Type B pancreatic cell (in vitro differentiated cells): ENCODE data around the gene SMAD6. TPM values are rescaled to one million over a fixed set of nuclear protein-coding genes. Genes with fewer than 3 reads are reported as not detected.

Experiments used
- DNase-seq: peaks from one replicate; pipeline ENCODE4 v3.0.0; 2021; ENCODE audit warnings: mixed read lengths; ENCODE audit not compliant: unreplicated experiment; ENCODE audit errors: extremely low spot score
- H3K27ac Mint-ChIP-seq: 2 replicates; pipeline ENCODE4 v1.8.0; 2021; ENCODE audit warnings: mild to moderate bottlenecking, mixed read lengths
- H3K27me3 Mint-ChIP-seq: 2 replicates; pipeline ENCODE4 v1.8.0; 2021; ENCODE audit warnings: mixed read lengths
- H3K36me3 Mint-ChIP-seq: 2 replicates; pipeline ENCODE4 v1.8.0; 2021; ENCODE audit warnings: mixed read lengths
- H3K4me1 Mint-ChIP-seq: one replicate; pipeline ENCODE4 v1.8.0; 2021; ENCODE audit warnings: mixed read lengths; ENCODE audit not compliant: unreplicated experiment
- H3K4me3 Mint-ChIP-seq: 2 replicates; pipeline ENCODE4 v1.8.0; 2021; ENCODE audit warnings: mild to moderate bottlenecking, mixed read lengths
- H3K9me3 Mint-ChIP-seq: 2 replicates; pipeline ENCODE4 v1.8.0; 2021; ENCODE audit warnings: mixed read lengths
- total RNA-seq: library from RNA; stranded (reverse); gene quantifications from 2 replicates; pipeline ENCODE4 v1.2.1, GENCODE V29; 2021; ENCODE audit warnings: low replicate concordance
- TF ChIP-seq, protein P1 (sequence below): fragments of 200-600 bp; sonication (generic); conservative IDR thresholded peaks from 2 replicates; pipeline ENCODE4 v1.5.0; 2021; ENCODE audit warnings: antibody characterized with exemption, mild to moderate bottlenecking

Gene SMAD6
- total RNA-seq, 1 donor from 2014 or later: 31.7 TPM

DNA sequence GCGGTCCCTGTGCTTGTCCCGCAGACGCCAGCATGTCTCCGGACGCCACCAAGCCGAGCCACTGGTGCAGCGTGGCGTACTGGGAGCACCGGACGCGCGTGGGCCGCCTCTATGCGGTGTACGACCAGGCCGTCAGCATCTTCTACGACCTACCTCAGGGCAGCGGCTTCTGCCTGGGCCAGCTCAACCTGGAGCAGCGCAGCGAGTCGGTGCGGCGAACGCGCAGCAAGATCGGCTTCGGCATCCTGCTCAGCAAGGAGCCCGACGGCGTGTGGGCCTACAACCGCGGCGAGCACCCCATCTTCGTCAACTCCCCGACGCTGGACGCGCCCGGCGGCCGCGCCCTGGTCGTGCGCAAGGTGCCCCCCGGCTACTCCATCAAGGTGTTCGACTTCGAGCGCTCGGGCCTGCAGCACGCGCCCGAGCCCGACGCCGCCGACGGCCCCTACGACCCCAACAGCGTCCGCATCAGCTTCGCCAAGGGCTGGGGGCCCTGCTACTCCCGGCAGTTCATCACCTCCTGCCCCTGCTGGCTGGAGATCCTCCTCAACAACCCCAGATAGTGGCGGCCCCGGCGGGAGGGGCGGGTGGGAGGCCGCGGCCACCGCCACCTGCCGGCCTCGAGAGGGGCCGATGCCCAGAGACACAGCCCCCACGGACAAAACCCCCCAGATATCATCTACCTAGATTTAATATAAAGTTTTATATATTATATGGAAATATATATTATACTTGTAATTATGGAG, 79.1 kb downstream of the SMAD6 start:
- Mint-ChIP-seq H3K4me1 (peaks cover 26% of the 10 kb centered on the region), H3K9me3 (no peaks in the 10 kb centered on the region), H3K4me3 (no peak overlapping the region), H3K36me3 (peaks cover 7% of the 10 kb centered on the region), H3K27me3 (no peaks in the 10 kb centered on the region), H3K27ac (no peak overlapping the region)
- DNase-seq: no peak
- TF ChIP-seq, protein P1, sequence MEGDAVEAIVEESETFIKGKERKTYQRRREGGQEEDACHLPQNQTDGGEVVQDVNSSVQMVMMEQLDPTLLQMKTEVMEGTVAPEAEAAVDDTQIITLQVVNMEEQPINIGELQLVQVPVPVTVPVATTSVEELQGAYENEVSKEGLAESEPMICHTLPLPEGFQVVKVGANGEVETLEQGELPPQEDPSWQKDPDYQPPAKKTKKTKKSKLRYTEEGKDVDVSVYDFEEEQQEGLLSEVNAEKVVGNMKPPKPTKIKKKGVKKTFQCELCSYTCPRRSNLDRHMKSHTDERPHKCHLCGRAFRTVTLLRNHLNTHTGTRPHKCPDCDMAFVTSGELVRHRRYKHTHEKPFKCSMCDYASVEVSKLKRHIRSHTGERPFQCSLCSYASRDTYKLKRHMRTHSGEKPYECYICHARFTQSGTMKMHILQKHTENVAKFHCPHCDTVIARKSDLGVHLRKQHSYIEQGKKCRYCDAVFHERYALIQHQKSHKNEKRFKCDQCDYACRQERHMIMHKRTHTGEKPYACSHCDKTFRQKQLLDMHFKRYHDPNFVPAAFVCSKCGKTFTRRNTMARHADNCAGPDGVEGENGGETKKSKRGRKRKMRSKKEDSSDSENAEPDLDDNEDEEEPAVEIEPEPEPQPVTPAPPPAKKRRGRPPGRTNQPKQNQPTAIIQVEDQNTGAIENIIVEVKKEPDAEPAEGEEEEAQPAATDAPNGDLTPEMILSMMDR: no peak

DNA sequence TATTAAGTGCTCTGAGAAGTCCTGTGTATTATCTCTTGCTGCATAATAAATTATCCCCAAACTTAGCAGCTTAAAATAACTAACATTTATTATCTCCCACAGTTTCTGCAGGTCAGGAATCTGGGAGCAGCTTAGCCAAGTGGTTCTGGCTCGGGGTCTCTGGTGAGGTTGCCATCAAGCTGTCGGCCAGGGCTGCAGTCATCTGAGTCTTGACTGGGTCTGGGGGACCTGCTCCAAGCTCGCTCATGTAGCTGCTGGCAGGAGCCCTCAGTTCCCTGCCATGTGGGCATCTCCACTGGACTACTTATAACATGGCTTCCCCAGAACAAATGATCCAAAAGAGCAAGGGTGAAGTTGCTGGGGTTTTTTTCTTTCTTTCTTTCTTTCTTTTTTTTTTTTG, 80.7 kb downstream of the SMAD6 start:
- no peak overlapping the region for H3K4me3 Mint-ChIP-seq
- H3K27ac Mint-ChIP-seq: no peak overlapping the region
- no peaks in the 10 kb centered on the region for H3K27me3 Mint-ChIP-seq
- peaks cover 7% of the 10 kb centered on the region for H3K36me3 Mint-ChIP-seq
- peaks cover 28% of the 10 kb centered on the region for H3K4me1 Mint-ChIP-seq
- H3K9me3 Mint-ChIP-seq: no peaks in the 10 kb centered on the region
- TF ChIP-seq, protein P1: no peak
- no peak for DNase-seq

DNA sequence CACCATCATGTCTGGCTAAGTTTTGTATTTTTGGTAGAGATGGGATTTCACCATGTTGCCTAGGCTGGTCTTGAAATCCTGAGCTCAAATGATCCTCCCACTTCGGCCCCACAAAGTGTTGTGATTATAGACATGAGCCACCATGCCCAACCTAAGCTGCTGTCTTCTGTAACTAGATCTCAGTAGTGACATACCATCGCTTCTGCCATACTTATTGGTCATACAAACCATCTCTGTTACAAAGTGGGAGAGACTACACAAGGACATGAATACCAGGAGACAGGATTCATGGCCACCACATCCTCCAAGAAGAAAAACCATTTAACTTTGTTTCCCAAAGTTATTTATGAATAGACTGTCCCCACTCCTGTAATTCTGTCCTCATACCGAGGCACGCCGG, 81.3 kb downstream of the SMAD6 start:
- Mint-ChIP-seq H3K4me3 (no peak overlapping the region), H3K4me1 (peaks cover 23% of the 10 kb centered on the region), H3K9me3 (no peaks in the 10 kb centered on the region), H3K36me3 (peaks cover 7% of the 10 kb centered on the region), H3K27me3 (no peaks in the 10 kb centered on the region), H3K27ac (peak overlapping the region; percentile 53)
- no peak for DNase-seq
- TF ChIP-seq, protein P1: no peak

DNA sequence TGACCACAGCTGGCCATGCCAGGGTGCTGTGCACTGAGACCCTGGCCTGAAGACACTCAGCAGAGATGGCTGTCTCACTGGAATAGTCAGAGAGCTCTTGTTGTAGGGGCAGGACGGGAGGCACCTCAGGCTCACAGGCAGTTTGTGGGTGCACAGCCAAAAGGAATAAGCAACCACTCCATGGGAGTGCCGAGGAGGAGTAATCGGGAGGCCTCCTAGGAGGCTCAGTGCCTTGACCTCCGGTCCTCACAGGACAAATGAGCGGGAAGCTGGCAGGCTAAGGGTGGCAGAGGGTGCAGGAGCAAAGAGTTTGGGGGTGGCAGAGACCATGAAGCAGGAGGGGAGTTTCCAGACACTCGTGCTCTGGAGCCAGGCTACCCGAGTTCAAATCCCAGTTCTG, 81.7 kb downstream of the SMAD6 start:
- Mint-ChIP-seq H3K27me3 (no peaks in the 10 kb centered on the region), H3K4me1 (peaks cover 23% of the 10 kb centered on the region), H3K27ac (peak overlapping the region; percentile 53), H3K36me3 (peaks cover 7% of the 10 kb centered on the region), H3K4me3 (no peak overlapping the region), H3K9me3 (no peaks in the 10 kb centered on the region)
- no peak for DNase-seq
- TF ChIP-seq, protein P1: no peak

- H3K36me3 Mint-ChIP-seq: peaks cover 7% of the 10 kb centered on the region
- H3K27me3 Mint-ChIP-seq: no peaks in the 10 kb centered on the region
- DNase-seq: no peak
- no peaks in the 10 kb centered on the region for H3K9me3 Mint-ChIP-seq
- TF ChIP-seq, protein P1: no peak
- H3K4me1 Mint-ChIP-seq: peaks cover 28% of the 10 kb centered on the region
- H3K27ac Mint-ChIP-seq: no peak overlapping the region
- H3K4me3 Mint-ChIP-seq: no peak overlapping the region
Observed at GRCh38 chr15:66784174-66784573, 82.1 kb downstream of the SMAD6 start.
